ENCODE results near the gene DNAJB5.
"Not testable (repeated sequence)": the region's sequence is repeated elsewhere in the genome, so short reads cannot be mapped to it uniquely, and the experiment has no call there.

The DNAJB5 gene

GRCh38 chr9:35000535-35001284, 11.2 kb downstream of the DNAJB5 start:
- no peak for TF ChIP-seq ZNF274 (IDR thresholded peaks at IDR 0.05; ENCODE audit: low read depth, low read length)
- H3K4me3 ChIP-seq (ENCODE audit: low read length), result no peak overlapping the region

GRCh38 chr9:35001285-35001677, 11.7 kb downstream of the DNAJB5 start:
- no peak for TF ChIP-seq ZNF274 (IDR thresholded peaks at IDR 0.05; ENCODE audit: low read depth, low read length)
- H3K4me3 ChIP-seq (ENCODE audit: low read length), result no peak overlapping the region

GRCh38 chr9:35001803-35002502, 12.4 kb downstream of the DNAJB5 start:
- no peak for TF ChIP-seq ZNF274 (IDR thresholded peaks at IDR 0.05; ENCODE audit: low read depth, low read length)
- no peak overlapping the region for H3K4me3 ChIP-seq (ENCODE audit: low read length)

GRCh38 chr9:35002623-35003022, 13.1 kb downstream of the DNAJB5 start:
- H3K4me3 ChIP-seq (ENCODE audit: low read length), result no peak overlapping the region
- TF ChIP-seq ZNF274 (IDR thresholded peaks at IDR 0.05; ENCODE audit: low read depth, low read length), result no peak

GRCh38 chr9:35004299-35004698, 14.8 kb downstream of the DNAJB5 start:
- not testable (repeated sequence) for H3K4me3 ChIP-seq (ENCODE audit: low read length)

- no peak overlapping the region for H3K4me3 ChIP-seq (ENCODE audit: low read length)
- no peak for TF ChIP-seq ZNF274 (IDR thresholded peaks at IDR 0.05; ENCODE audit: low read depth, low read length)
These were observed 20.9 kb downstream of the DNAJB5 start for GRCh38 chr9:35010351-35010958.

- no peak for TF ChIP-seq ZNF274 (IDR thresholded peaks at IDR 0.05; ENCODE audit: low read depth, low read length)
These were observed 25.0 kb downstream of the DNAJB5 start for GRCh38 chr9:35014517-35014916.

GRCh38 chr9:35023443-35023842, 33.9 kb downstream of the DNAJB5 start:
- H3K4me3 ChIP-seq (ENCODE audit: low read length), result not testable (repeated sequence)

More at GRCh38 chr9:35014517-35014916, 25.0 kb downstream of the DNAJB5 start:
- no peak overlapping the region for H3K4me3 ChIP-seq (ENCODE audit: low read length)

GRCh38 chr9:35026671-35027070, 37.1 kb downstream of the DNAJB5 start:
- no peak overlapping the region for H3K4me3 ChIP-seq (ENCODE audit: low read length)
- TF ChIP-seq ZNF274 (IDR thresholded peaks at IDR 0.05; ENCODE audit: low read depth, low read length), result no peak

GRCh38 chr9:35027374-35027773, 37.8 kb downstream of the DNAJB5 start:
- no peak overlapping the region for H3K4me3 ChIP-seq (ENCODE audit: low read length)
- no peak for TF ChIP-seq ZNF274 (IDR thresholded peaks at IDR 0.05; ENCODE audit: low read depth, low read length)

GRCh38 chr9:35027860-35028259, 38.3 kb downstream of the DNAJB5 start:
- no peak for TF ChIP-seq ZNF274 (IDR thresholded peaks at IDR 0.05; ENCODE audit: low read depth, low read length)
- no peak overlapping the region for H3K4me3 ChIP-seq (ENCODE audit: low read length)

- TF ChIP-seq ZNF274 (IDR thresholded peaks at IDR 0.05; ENCODE audit: low read depth, low read length), result no peak
- H3K4me3 ChIP-seq (ENCODE audit: low read length), result no peak overlapping the region
These were observed 38.8 kb downstream of the DNAJB5 start for GRCh38 chr9:35028341-35028740.

GRCh38 chr9:35029241-35029640, 39.7 kb downstream of the DNAJB5 start:
- no peak for TF ChIP-seq ZNF274 (IDR thresholded peaks at IDR 0.05; ENCODE audit: low read depth, low read length)

GRCh38 chr9:35029852-35030251, 40.3 kb downstream of the DNAJB5 start:
- TF ChIP-seq ZNF274 (IDR thresholded peaks at IDR 0.05; ENCODE audit: low read depth, low read length), result no peak
- H3K4me3 ChIP-seq (ENCODE audit: low read length), result no peak overlapping the region

More at GRCh38 chr9:35029241-35029640, 39.7 kb downstream of the DNAJB5 start:
- no peak overlapping the region for H3K4me3 ChIP-seq (ENCODE audit: low read length)

- no peak overlapping the region for H3K4me3 ChIP-seq (ENCODE audit: low read length)
- no peak for TF ChIP-seq ZNF274 (IDR thresholded peaks at IDR 0.05; ENCODE audit: low read depth, low read length)
These were observed 43.6 kb downstream of the DNAJB5 start for GRCh38 chr9:35033101-35033500.

Data from GM08714 (cell line).